Thyroid gland (tissue), 4 donors: Measurements from ENCODE around the gene OAS3.

Experiments
- POLR2A ChIP-seq, 2 donors: fragments of 450-650 bp; IDR thresholded peaks; one replicate each; pipeline ENCODE4 v1.6.1; 2017; ENCODE audit warnings: antibody characterized with exemption in 2 of 2, mild to moderate bottlenecking in 2 of 2, moderate library complexity in 1 of 2
- TF ChIP-seq, protein P1 (sequence below), 6 experiments: fragments of 200-600 bp in 3 of 6; fragments of 450-650 bp in 3 of 6; sonication (generic) in 3 of 6; IDR thresholded peaks; one replicate each; pipeline ENCODE4 v1.5.1; 2016 to 2019; ENCODE audit warnings: antibody characterized with exemption in 6 of 6, mild to moderate bottlenecking in 2 of 6, inconsistent platforms in 1 of 6, moderate library complexity in 1 of 6

GRCh38 chr12:112985642-112986290 lies 47.5 kb downstream of the OAS3 start:
- TF ChIP-seq, protein P1, sequence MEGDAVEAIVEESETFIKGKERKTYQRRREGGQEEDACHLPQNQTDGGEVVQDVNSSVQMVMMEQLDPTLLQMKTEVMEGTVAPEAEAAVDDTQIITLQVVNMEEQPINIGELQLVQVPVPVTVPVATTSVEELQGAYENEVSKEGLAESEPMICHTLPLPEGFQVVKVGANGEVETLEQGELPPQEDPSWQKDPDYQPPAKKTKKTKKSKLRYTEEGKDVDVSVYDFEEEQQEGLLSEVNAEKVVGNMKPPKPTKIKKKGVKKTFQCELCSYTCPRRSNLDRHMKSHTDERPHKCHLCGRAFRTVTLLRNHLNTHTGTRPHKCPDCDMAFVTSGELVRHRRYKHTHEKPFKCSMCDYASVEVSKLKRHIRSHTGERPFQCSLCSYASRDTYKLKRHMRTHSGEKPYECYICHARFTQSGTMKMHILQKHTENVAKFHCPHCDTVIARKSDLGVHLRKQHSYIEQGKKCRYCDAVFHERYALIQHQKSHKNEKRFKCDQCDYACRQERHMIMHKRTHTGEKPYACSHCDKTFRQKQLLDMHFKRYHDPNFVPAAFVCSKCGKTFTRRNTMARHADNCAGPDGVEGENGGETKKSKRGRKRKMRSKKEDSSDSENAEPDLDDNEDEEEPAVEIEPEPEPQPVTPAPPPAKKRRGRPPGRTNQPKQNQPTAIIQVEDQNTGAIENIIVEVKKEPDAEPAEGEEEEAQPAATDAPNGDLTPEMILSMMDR (IDR thresholded peaks at IDR 0.05), result no peak
- TF ChIP-seq POLR2A (IDR thresholded peaks at IDR 0.05), result no peak
